ENCODE measurements around the gene GNPDA2.
"Not testable (repeated sequence)": the region's sequence is repeated elsewhere in the genome, so short reads cannot be mapped to it uniquely, and the experiment has no call there.

GNPDA2 gene

DNA sequence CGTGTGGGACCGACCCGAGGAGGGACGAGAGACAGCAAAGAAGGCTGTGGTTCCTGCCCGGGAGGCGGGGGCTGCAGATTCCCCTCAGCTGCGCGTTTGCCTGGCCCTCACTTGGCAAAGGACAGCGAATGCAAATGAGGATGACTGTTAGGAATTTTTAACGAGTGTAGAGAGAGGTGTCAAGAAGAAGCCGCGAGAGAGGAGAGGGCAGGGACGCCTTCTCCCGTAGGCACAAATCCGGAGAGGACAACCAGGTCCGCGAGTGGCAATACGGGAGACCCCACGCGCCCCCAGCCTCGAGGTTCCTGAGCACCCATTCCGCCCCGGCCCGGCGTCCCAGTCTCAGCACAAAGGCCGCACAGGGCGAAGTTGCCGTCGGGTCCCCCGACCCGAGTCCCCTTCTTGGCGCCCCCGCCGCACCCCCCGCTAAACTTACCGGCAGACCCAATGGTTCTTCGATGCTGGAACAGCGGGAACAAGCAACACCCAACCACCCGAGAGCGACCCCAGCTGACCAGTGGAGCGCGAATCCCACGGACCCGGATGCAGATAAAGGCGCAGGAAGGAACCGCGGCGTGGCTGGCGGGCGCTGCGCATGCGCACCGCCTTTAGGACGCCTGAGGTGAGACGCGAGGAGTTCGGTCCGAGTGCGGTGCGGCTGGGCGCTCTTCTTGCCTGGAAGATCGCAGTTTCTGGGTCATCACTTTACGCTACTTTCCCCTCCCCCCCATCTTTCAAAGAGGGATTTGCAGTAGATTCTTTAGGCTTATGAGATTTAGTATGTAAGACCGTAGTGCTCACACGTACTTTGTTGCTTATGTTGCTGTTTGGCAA is at the start of gene GNPDA2:
TSS of gene GNPDA2 (minus strand) at position 519 of the 834 bp plus-strand sequence. CDS start 4,349 bp downstream, outside the sequence.
- DNase-seq: peak; percentile 85

DNA sequence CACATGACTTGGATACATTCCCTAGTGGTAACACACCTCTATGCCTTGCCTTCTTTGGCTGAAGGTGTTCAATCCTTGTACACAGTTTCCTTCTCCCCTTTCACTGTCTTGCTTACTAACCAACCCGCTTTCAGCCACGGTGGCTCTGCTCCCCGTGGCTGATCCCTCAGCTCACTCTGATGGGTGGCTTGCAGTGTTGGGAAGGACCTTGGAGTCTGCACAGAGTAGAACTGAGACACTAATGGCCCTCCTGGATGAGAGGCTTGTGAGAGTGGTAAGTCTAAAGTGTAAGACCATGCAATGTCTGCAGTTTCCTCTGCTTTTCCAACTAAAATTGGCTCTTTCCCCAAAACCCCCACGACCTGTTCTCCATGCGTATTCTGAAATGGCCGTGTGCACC is 46.0 kb upstream of the GNPDA2 start:
- no peak for DNase-seq

- DNase-seq: no peak
These were observed 45.4 kb upstream of the GNPDA2 start for GRCh38 chr4:44771789-44772188.

GRCh38 chr4:44766453-44766852 is 40.1 kb upstream of the GNPDA2 start:
- no peak for DNase-seq

GRCh38 chr4:44765116-44765515 is 38.8 kb upstream of the GNPDA2 start:
- no peak for DNase-seq

- no peak for DNase-seq
These were observed 35.0 kb upstream of the GNPDA2 start for GRCh38 chr4:44761306-44761705.

DNA sequence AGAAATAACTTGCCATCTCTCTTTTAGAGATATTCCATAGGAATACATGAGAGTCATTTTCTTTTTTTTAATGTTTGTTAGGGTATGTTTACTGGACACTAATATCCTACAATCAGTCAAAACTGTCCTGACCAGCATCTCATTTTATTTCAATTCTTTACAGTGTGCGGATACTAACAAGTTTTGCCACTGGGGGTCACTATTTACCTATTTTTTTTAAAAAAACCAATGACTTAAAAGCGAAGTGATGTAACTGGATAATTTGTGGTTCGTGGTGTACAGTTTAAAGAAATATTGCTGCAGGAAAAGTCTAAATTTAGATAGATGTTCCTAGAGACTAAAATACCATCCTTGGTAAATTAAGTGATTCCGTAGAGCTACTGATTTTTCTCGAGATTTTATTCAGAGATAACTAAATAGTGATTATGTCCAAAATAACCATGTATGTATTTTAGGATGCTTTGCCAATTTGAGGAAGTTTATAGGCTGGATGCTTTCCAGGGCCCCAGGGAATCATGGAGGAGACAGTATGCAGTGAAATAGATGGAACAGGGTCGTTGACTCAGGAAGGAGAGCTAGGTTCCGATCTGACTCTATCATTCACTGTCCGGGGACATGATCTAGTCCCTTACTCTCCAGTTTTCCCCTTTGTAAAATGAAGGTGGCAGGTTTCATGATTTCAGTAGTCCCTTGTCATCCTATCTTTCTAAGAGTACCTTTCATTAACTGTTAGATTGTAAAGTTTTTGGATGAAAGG is 34.0 kb upstream of the GNPDA2 start:
- no peak for DNase-seq

- no peak for DNase-seq
These were observed 30.2 kb upstream of the GNPDA2 start for GRCh38 chr4:44756559-44756958.

- no peak for DNase-seq
These were observed 13.8 kb upstream of the GNPDA2 start for GRCh38 chr4:44740201-44740600.

GRCh38 chr4:44738615-44739014 is 12.3 kb upstream of the GNPDA2 start:
- DNase-seq: no peak

DNA sequence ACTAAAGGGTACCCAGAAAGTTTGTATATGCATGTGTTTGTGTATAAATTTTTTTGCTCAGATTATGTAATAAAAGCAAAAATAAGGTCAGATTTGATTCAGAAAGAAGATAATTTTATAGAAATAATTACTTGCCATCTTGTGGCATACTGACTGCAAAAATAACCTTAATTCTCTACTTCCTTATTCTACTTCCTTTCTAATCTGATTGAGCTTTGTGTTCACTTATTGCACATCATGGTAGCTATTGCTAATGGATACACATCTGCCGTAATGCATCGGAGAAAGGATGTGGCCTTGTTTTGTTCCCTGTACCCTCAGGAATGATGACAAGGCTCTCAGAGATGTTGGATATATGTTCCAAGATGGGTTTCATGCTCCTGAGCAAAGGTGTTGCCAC is 10.5 kb upstream of the GNPDA2 start:
- no peak for DNase-seq

DNA sequence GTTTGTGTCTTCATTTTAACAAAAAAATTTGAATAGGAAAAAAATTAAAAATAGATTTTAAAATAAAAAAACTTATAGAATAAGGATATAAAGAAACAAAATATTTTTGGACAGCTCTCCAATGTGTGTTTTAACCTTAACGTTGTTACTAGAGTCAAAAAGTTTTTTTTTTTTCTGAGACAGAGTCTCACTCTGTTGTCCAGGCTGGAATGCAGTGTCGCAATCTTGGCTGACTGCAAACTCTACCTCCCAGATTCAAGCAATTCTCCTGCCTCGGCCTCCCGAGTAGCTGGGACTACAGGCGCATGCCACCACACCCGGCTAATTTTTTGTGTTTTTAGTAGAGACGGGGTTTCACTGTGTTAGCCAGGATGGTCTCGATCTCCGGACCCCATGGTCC is 2.3 kb upstream of the GNPDA2 start:
- DNase-seq: not testable (repeated sequence)

DNA sequence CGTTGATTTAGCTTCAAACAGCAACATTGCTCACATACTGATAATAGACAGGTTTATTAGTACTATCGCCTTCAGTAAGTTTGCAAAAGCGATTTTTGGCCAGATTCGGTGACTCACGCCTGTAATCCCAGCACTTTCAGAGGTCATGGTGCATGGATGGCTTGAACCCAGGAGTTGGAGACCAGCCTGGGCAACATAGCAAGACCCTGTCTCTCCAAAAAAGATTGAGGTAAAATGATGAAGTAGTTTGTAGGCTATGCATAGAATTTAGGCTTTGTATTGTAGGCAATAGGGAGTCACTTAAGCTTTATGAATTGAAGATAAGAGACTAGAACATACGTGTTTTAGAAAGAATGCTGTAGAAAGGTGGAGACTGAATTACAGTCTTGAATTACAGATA is 1.1 kb upstream of the GNPDA2 start:
- DNase-seq: no peak

DNA sequence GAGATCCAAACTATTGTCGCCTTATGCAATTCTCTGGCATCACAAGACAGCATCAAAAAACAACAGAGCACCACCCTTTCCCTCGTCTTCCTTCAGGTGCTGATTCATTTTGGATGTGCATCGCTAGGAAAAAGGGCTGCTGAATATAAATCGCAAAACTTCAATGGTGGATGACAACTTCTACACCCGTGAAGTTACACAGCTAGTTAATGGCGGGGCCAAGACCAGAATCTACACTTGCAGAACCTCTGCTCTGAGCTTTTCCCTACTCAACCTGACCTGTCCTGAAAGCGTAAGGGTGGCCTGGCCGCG is 674 bp downstream of the GNPDA2 start:
- DNase-seq: no peak

GRCh38 chr4:44725166-44725565 is 1.2 kb downstream of the GNPDA2 start:
- DNase-seq: no peak

GRCh38 chr4:44722001-44722400 is 4.4 kb downstream of the GNPDA2 start:
- DNase-seq: no peak

DNA sequence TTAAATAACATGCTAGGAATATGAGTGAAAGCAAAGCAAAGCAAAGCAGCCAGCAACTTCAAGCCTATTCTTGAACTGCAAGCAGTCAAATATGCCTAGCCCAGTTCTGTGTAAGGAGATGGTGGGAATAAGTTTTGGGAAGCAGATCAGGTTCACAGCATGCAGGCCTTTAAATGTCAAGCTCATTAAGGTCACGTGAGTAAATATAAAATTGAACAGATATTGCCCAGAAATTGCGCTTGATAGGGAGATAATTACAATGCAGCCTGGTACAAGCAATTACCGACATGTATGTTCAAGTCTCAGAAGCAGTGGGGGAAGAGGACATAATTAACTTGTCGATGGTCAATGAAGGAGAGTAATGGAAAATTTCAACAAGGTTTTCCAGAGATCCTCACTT is 6.0 kb downstream of the GNPDA2 start:
- DNase-seq: no peak

GRCh38 chr4:44716597-44716996 is 9.8 kb downstream of the GNPDA2 start:
- no peak for DNase-seq

DNA sequence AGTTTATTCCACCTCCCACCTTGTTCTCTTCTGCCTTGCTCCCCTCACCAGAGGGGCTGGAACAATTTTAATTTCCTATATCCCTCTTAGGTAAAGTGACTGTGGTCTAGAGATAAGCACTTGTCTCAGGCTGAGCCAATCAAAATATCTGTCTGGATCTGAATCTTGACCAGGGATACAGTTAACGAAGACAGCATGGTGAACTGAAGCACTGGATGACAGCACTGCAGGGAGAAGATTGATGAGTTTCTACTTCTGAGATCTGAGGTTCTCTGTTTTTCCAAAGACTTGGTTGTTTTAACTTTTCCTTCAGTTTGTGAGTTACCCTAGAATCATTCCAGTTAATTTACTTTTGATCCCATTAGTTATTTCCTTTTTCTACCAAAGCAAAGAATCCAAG is 13.2 kb downstream of the GNPDA2 start:
- no peak for DNase-seq

GRCh38 chr4:44704673-44705072 is 21.7 kb downstream of the GNPDA2 start:
- DNase-seq: no peak

GRCh38 chr4:44701037-44701436 is 25.3 kb downstream of the GNPDA2 start:
- DNase-seq: no peak

- no peak for DNase-seq
These were observed 25.9 kb downstream of the GNPDA2 start for GRCh38 chr4:44700427-44700826.

DNA sequence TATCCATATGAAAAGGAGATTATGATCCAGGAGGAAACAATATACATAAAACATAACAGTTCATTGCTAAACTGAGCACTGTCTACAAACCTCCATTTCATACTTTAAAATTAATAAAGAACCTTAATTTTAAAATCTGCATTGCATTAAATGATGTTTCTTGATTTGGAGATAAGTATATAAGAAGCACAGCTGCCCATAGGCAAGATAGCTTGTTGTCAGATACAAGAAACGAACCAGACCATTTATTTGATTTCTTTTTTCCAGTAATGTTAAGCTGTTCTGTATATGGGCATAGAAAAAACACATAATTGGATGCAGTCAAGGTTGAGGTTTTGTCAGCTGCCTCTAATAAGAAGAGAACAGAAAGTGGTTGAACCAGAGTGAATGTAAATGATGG is 41.7 kb downstream of the GNPDA2 start:
- DNase-seq: no peak

- no peak for DNase-seq
These were observed 47.3 kb downstream of the GNPDA2 start for GRCh38 chr4:44679060-44679459.
